ENCODE measurements around the gene TMEM39B.

DNA sequence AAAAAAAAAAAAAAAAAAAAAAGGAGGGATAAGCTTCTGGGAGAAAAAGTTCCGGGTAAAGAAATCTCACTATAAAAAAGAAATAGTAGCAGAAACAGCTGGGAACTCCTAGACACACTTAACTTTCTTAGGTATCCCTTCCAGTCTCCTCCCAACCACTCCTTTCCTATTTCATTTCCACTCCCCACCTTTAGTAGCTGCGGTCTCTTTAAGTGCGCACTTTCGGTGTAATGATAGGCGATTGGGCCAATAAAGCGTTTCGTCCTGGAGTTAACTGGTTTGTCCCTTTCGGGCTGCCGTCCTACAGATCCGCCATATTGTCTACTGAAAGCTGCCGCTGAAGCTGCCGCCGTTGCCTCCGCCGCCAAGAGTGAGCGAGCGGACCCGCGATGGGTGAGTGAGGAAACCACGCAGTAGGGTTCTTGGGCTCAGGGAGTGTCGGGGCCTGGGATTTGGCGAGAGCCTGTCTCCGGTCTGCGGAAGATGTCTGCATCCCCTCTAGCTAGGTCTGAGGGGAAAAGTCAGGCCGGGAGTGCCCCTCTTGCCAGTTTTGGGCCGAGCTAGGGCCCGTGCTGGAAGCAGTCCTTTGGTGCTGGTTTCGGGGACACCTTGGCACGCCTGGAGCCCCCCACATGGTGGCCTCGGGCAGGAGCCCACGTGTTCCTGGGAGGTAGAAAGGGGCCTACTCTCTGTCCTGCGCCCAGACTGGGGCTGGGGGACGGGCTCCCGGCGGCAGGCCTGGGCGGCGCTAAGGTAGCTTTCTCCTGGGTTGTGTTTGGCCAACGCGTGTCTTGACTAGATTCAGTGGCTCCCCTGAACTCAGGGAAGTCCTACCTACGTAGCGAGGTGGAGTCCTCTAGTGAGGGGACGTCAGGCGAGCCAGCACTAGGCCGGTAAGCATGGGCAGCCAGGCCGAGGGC, 35.3 kb downstream of the TMEM39B start, which contains the start of gene KPNA6:
- peak; percentile 8 to 49 for TF ChIP-seq POLR2A (IDR thresholded peaks at IDR 0.05)
- peak in 2 of 4 experiments; percentile 17 to 34 for TF ChIP-seq CTCF (IDR thresholded peaks at IDR 0.05)

All from uterus (tissue), 2 donors.